HepG2 (cell line): ENCODE measurements around the gene AMDHD1. TPM values are rescaled to one million over a fixed set of nuclear protein-coding genes. Genes with fewer than 3 reads are reported as not detected.

Source experiments
- CREBL2 ChIP-seq: sonication (generic); formaldehyde crosslinking; IDR thresholded peaks from 2 replicates; pipeline ENCODE4 v1.8.1; 2023; ENCODE audit warnings: missing genetic modification reagents, mild to moderate bottlenecking, borderline replicate concordance
- DNMT1 ChIP-seq: sonication (generic); formaldehyde crosslinking; IDR thresholded peaks from 2 replicates; pipeline ENCODE4 v1.5.1; 2020; ENCODE audit warnings: mild to moderate bottlenecking, missing genetic modification reagents
- GATAD1 ChIP-seq: IDR thresholded peaks from 2 replicates; pipeline ENCODE4 v1.6.1; 2016; ENCODE audit warnings: missing genetic modification reagents, missing compliant biosample characterization
- GTF3A ChIP-seq: sonication (generic); formaldehyde crosslinking; conservative IDR thresholded peaks from 2 replicates; pipeline ENCODE4 v1.4.0; 2020; ENCODE audit warnings: mild to moderate bottlenecking, missing genetic modification reagents
- HNRNPK ChIP-seq: fragments of 200-400 bp; formaldehyde crosslinking; IDR thresholded peaks from 2 replicates; pipeline ENCODE4 v1.6.1; 2018; ENCODE audit warnings: low read length, low read depth, moderate library complexity, mild to moderate bottlenecking; ENCODE audit not compliant: poor library complexity, severe bottlenecking
- KDM4B ChIP-seq: sonication (generic); formaldehyde crosslinking; IDR thresholded peaks from 2 replicates; pipeline ENCODE4 v1.4.0; 2020; ENCODE audit warnings: missing genetic modification reagents
- NCOR1 ChIP-seq: fragments of 200-600 bp; sonication (generic); IDR thresholded peaks from 2 replicates; pipeline ENCODE4 v1.7.0; 2017; ENCODE audit warnings: antibody characterized with exemption, low read length, borderline replicate concordance
- NR2F1 ChIP-seq, 2 experiments: fragments of 450-650 bp in 1 of 2; formaldehyde crosslinking in 1 of 2; IDR thresholded peaks; 2 replicates each; pipeline versions ENCODE4 v1.5.0 to v1.6.1; 2016 to 2020; ENCODE audit warnings: mild to moderate bottlenecking in 1 of 2, missing compliant biosample characterization in 1 of 2, missing genetic modification reagents in 1 of 2, moderate library complexity in 1 of 2
- TFE3 ChIP-seq: IDR thresholded peaks from 2 replicates; pipeline ENCODE4 v1.6.1; 2016
- ZBTB33 ChIP-seq: sonication (generic); formaldehyde crosslinking; IDR thresholded peaks from 2 replicates; pipeline ENCODE4 v1.4.0; 2020; ENCODE audit warnings: missing genetic modification reagents
- ZFP36L1 ChIP-seq: sonication (generic); formaldehyde crosslinking; IDR thresholded peaks from 2 replicates; pipeline ENCODE4 v1.8.0; 2022; ENCODE audit warnings: mild to moderate bottlenecking, missing genetic modification reagents, moderate library complexity
- ZNF275 ChIP-seq: sonication (generic); formaldehyde crosslinking; IDR thresholded peaks from 2 replicates; pipeline ENCODE4 v1.8.0; 2022; ENCODE audit warnings: missing genetic modification reagents, mild to moderate bottlenecking, inconsistent platforms, borderline replicate concordance
- ZNF598 ChIP-seq: sonication (generic); formaldehyde crosslinking; IDR thresholded peaks from 2 replicates; pipeline ENCODE4 v1.5.1; 2020; ENCODE audit warnings: mild to moderate bottlenecking, missing genetic modification reagents, borderline replicate concordance
- ZNF7 ChIP-seq: IDR thresholded peaks from 2 replicates; pipeline ENCODE4 v1.6.1; 2016; ENCODE audit warnings: missing biosample characterization, missing genetic modification reagents
- ZNF703 ChIP-seq: sonication (generic); formaldehyde crosslinking; IDR thresholded peaks from 2 replicates; pipeline ENCODE4 v1.5.1; 2020; ENCODE audit warnings: missing genetic modification reagents, mild to moderate bottlenecking, moderate library complexity, borderline replicate concordance
- ZNF75D ChIP-seq: sonication (generic); formaldehyde crosslinking; IDR thresholded peaks from 2 replicates; pipeline ENCODE4 v1.8.1; 2023; ENCODE audit warnings: missing genetic modification reagents, mild to moderate bottlenecking, borderline replicate concordance
- ZNF839 ChIP-seq: sonication (generic); formaldehyde crosslinking; IDR thresholded peaks from 2 replicates; pipeline ENCODE4 v1.4.0; 2020; ENCODE audit warnings: missing genetic modification reagents, mild to moderate bottlenecking, borderline replicate concordance
- ZSCAN21 ChIP-seq: sonication (generic); formaldehyde crosslinking; IDR thresholded peaks from 2 replicates; pipeline ENCODE4 v1.8.0; 2022; ENCODE audit warnings: mild to moderate bottlenecking, missing genetic modification reagents, moderate library complexity, borderline replicate concordance
- polyA plus RNA-seq, 8 experiments: library from polyadenylated mRNA; depleted of rRNA in 3 of 8; stranded (reverse) in 7 of 8; unstranded in 1 of 8; fragments of >200 nt; fragmentation: Illumina TruSeq in 4 of 8; extraction: Trizol in 4 of 8; gene quantifications; 2 replicates each; pipeline versions ENCODE4 v1.2.1 to v1.2.3, GENCODE V29; 2011 to 2016; ENCODE audit warnings: low read depth in 4 of 8, missing spikeins in 1 of 8, mixed read lengths in 1 of 8; ENCODE audit not compliant: insufficient read depth in 1 of 8
- total RNA-seq, 5 experiments: library from RNA; depleted of rRNA; stranded (reverse); fragments of >200 nt; fragmentation: Illumina TruSeq; extraction: Trizol; gene quantifications; 2 replicates each; pipeline ENCODE4 v1.2.3, GENCODE V29; 2016; ENCODE audit warnings: low read depth in 1 of 5
- TF ChIP-seq, protein P1 (sequence below): sonication (generic); formaldehyde crosslinking; IDR thresholded peaks from 2 replicates; pipeline ENCODE4 v1.4.0; 2020; ENCODE audit warnings: missing genetic modification reagents, borderline replicate concordance
- TF ChIP-seq, protein P2 (sequence below): IDR thresholded peaks from 2 replicates; pipeline ENCODE4 v1.6.1; 2016; ENCODE audit warnings: mild to moderate bottlenecking, missing biosample characterization, missing genetic modification reagents

AMDHD1 gene
- total and polyA plus RNA-seq, 2 of the 13 experiments (the other 11 are each of a cell fraction or from before 2014, with no cell fraction given) = 6.5 to 29.6 TPM

DNA sequence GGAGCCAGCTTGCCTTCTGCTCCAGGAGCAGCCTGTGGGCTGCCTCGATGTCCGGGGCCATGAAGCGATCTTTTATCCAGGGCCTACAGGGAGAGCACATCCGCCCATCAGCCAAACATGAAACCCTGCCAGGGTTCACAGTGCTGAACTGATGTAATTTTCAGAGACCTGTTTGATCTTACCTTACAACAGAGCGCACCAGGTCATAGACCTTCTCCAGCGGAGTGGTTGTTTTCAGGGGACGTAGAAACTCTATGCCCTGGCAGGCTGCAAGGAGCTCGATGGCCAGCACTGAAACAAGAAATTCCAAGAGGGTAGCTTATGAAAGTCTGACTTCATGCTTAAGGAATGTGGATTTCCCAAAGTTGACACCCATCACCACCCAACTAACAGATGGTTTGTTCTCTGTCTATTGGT is 33.3 kb downstream of the AMDHD1 start (continued):
- TF ChIP-seq, protein P1, sequence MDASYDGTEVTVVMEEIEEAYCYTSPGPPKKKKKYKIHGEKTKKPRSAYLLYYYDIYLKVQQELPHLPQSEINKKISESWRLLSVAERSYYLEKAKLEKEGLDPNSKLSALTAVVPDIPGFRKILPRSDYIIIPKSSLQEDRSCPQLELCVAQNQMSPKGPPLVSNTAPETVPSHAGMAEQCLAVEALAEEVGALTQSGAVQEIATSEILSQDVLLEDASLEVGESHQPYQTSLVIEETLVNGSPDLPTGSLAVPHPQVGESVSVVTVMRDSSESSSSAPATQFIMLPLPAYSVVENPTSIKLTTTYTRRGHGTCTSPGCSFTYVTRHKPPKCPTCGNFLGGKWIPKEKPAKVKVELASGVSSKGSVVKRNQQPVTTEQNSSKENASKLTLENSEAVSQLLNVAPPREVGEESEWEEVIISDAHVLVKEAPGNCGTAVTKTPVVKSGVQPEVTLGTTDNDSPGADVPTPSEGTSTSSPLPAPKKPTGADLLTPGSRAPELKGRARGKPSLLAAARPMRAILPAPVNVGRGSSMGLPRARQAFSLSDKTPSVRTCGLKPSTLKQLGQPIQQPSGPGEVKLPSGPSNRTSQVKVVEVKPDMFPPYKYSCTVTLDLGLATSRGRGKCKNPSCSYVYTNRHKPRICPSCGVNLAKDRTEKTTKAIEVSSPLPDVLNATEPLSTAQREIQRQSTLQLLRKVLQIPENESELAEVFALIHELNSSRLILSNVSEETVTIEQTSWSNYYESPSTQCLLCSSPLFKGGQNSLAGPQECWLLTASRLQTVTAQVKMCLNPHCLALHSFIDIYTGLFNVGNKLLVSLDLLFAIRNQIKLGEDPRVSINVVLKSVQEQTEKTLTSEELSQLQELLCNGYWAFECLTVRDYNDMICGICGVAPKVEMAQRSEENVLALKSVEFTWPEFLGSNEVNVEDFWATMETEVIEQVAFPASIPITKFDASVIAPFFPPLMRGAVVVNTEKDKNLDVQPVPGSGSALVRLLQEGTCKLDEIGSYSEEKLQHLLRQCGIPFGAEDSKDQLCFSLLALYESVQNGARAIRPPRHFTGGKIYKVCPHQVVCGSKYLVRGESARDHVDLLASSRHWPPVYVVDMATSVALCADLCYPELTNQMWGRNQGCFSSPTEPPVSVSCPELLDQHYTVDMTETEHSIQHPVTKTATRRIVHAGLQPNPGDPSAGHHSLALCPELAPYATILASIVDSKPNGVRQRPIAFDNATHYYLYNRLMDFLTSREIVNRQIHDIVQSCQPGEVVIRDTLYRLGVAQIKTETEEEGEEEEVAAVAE = no peak
- TF ChIP-seq ZNF75D (CRISPR knock-in tag) (no peak), DNMT1 (CRISPR knock-in tag) (no peak), ZNF598 (CRISPR knock-in tag) (no peak), HNRNPK (no peak), TFE3 (CRISPR knock-in tag) (no peak; the same call in 1 of the 2 replicates), GTF3A (CRISPR knock-in tag) (no peak), ZNF703 (CRISPR knock-in tag) (no peak), ZNF7 (no peak), ZFP36L1 (CRISPR knock-in tag) (no peak), CREBL2 (no peak), KDM4B (no peak), ZSCAN21 (no peak), ZBTB33 (CRISPR knock-in tag) (no peak), NCOR1 (peak; percentile 51; the same call in 1 of the 2 replicates), ZNF275 (CRISPR knock-in tag) (no peak), GATAD1 (0 out of 2 replicates have a peak, but pooled peaks have one; percentile 14), ZNF839 (CRISPR knock-in tag) (no peak), NR2F1 (CRISPR knock-in tag; IDR thresholded peaks at IDR 0.05) (peak; percentile 43 to 48; a peak in 1 of 4 replicates)
- TF ChIP-seq, protein P2, sequence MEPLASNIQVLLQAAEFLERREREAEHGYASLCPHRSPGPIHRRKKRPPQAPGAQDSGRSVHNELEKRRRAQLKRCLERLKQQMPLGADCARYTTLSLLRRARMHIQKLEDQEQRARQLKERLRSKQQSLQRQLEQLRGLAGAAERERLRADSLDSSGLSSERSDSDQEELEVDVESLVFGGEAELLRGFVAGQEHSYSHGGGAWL (CRISPR knock-in tag) = no peak
